Left lung (tissue), 10 donors: ENCODE results near the gene SCLT1. TPM values are rescaled to one million over a fixed set of nuclear protein-coding genes. Genes with fewer than 3 reads are reported as not detected.

ENCODE experiments used
- ATAC-seq: fragments of 200-7000 bp; cut with Tn5 transposase; one replicate; pipeline ENCODE4 v1.9.1; 2020; ENCODE audit warnings: moderate library complexity
- DNase-seq, 4 donors: peaks; one replicate each; pipeline ENCODE4 v3.0.0-alpha.2; 2013 to 2020
- H3K27ac ChIP-seq, 2 donors: fragments of 200-600 bp; sonication (generic) in 1 of 2; one replicate each; pipeline versions ENCODE4 v1.5.0 to v1.8.0; 2020 to 2021
- H3K27me3 ChIP-seq, 2 donors: fragments of 200-600 bp; sonication (generic) in 1 of 2; one replicate each; pipeline versions ENCODE4 v1.5.0 to v1.8.0; 2020 to 2021
- H3K36me3 ChIP-seq, 2 donors: fragments of 200-600 bp; sonication (generic) in 1 of 2; one replicate each; pipeline versions ENCODE4 v1.5.0 to v1.8.0; 2020 to 2021
- H3K4me1 ChIP-seq, 2 donors: fragments of 200-600 bp; one replicate each; pipeline ENCODE4 v1.8.0; 2021
- H3K4me3 ChIP-seq, 2 donors: fragments of 200-600 bp; sonication (generic) in 1 of 2; one replicate each; pipeline versions ENCODE4 v1.5.0 to v1.8.0; 2020 to 2021; ENCODE audit warnings: mild to moderate bottlenecking in 1 of 2
- H3K9me3 ChIP-seq, 2 donors: fragments of 200-600 bp; sonication (generic) in 1 of 2; one replicate each; pipeline versions ENCODE4 v1.5.0 to v1.8.0; 2020 to 2021
- intact Hi-C, 2 donors: fragments of 100-400 bp; cut with DNase I; formaldehyde crosslinking; loops; one replicate each; pipeline versions ENCODE4 v1.11.2 to v1.14.2; 2022
- polyA plus RNA-seq, 6 donors: library from polyadenylated mRNA; unstranded; fragments of 120-200 nt; gene quantifications; one replicate each; pipeline ENCODE4 v1.2.1, GENCODE V29; 2013; ENCODE audit not compliant: insufficient read length in 6 of 6
- total RNA-seq, 2 donors: library from RNA; stranded (reverse); fragmentation: NEBNext Ultra II Directional; extraction: Animal tissue kit (Norgen Biotek cat#: 25700); gene quantifications; one replicate each; pipeline ENCODE4 v1.2.1, GENCODE V29; 2021
- TF ChIP-seq, protein P1 (sequence below), 2 donors: fragments of 200-600 bp; sonication (generic) in 1 of 2; IDR thresholded peaks; one replicate each; pipeline versions ENCODE4 v1.5.0 to v1.8.0; 2021; ENCODE audit warnings: antibody characterized with exemption in 2 of 2
- donor health status: DM: no; HTN: yes; CAD: no.
- donor health status: DM: no; HTN: no; CAD: no.

Gene SCLT1
- total and polyA plus RNA-seq, 8 donors, result 12.4 to 24.1 (median 17.6) TPM

DNA sequence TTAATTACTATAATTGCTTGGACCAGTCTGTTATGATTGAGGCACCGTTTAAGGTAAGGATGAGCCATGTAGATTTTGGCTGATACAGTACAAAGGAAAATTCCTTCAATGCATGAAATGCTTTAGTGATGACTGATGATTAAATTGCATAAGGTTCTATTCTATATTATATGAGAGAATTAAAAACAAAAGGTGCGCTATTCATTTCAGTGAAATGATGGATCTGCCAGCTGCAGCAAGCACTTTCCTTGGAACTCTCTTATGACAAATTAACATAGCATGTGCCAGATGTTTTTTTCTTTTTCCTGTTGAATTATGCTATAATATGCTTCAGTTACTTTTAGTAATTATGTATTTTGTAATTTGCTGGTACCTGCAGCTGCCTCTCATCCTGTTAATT, 185.4 kb downstream of the SCLT1 start:
- peaks cover 0 to 3% of the 10 kb centered on the region in 2 donors for H3K4me1 ChIP-seq
- no peaks in the 10 kb centered on the region for H3K9me3 ChIP-seq
- no peak for ATAC-seq
- TF ChIP-seq, protein P1, sequence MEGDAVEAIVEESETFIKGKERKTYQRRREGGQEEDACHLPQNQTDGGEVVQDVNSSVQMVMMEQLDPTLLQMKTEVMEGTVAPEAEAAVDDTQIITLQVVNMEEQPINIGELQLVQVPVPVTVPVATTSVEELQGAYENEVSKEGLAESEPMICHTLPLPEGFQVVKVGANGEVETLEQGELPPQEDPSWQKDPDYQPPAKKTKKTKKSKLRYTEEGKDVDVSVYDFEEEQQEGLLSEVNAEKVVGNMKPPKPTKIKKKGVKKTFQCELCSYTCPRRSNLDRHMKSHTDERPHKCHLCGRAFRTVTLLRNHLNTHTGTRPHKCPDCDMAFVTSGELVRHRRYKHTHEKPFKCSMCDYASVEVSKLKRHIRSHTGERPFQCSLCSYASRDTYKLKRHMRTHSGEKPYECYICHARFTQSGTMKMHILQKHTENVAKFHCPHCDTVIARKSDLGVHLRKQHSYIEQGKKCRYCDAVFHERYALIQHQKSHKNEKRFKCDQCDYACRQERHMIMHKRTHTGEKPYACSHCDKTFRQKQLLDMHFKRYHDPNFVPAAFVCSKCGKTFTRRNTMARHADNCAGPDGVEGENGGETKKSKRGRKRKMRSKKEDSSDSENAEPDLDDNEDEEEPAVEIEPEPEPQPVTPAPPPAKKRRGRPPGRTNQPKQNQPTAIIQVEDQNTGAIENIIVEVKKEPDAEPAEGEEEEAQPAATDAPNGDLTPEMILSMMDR (IDR thresholded peaks at IDR 0.05), result no peak
- no peaks in the 10 kb centered on the region for H3K36me3 ChIP-seq
- no peak overlapping the region for H3K27ac ChIP-seq
- no peaks in the 10 kb centered on the region for H3K27me3 ChIP-seq
- DNase-seq, result no peak
- intact Hi-C loops, result no loop called here
- no peak overlapping the region for H3K4me3 ChIP-seq

DNA sequence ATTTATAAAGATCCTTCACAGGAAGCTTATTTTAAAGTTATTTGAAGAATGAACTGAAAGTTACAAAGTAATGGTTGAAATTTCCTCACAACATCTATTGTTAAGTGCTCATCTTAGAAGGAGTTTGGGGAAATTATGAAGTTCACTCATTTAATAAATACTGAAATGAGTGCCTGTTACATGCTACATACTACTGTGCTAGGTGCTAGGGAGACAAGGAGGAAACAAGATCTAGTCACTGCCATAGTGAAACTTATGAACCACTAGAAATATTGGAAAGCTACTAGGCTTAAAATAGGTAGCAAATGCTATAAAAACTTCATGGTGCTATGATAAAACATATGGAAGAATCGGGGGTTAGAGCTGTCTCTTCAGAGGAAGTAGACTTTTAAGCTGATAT, 186.8 kb downstream of the SCLT1 start:
- Histone ChIP-seq H3K4me3 (no peak overlapping the region), H3K9me3 (no peaks in the 10 kb centered on the region), H3K36me3 (no peaks in the 10 kb centered on the region), H3K27me3 (no peaks in the 10 kb centered on the region), H3K4me1 (no peaks in the 10 kb centered on the region), H3K27ac (no peak overlapping the region)
- ATAC-seq, result no peak
- DNase-seq, result no peak
- intact Hi-C loops, result no loop called here
- TF ChIP-seq, protein P1 (IDR thresholded peaks at IDR 0.05), result no peak

GRCh38 chr4:128904821-128905220, 188.5 kb downstream of the SCLT1 start:
- ATAC-seq, result no peak
- Histone ChIP-seq H3K36me3 (no peaks in the 10 kb centered on the region), H3K4me1 (no peaks in the 10 kb centered on the region), H3K27me3 (no peaks in the 10 kb centered on the region), H3K27ac (no peak overlapping the region), H3K4me3 (no peak overlapping the region), H3K9me3 (no peaks in the 10 kb centered on the region)
- DNase-seq, result no peak
- TF ChIP-seq, protein P1 (IDR thresholded peaks at IDR 0.05), result no peak
- intact Hi-C loops, result no loop called here

GRCh38 chr4:128880662-128881061, 212.7 kb downstream of the SCLT1 start:
- no peak for DNase-seq

GRCh38 chr4:128879971-128880370, 213.4 kb downstream of the SCLT1 start:
- no peaks in the 10 kb centered on the region for H3K27me3 ChIP-seq
- H3K27ac ChIP-seq, result no peak overlapping the region
- no peaks in the 10 kb centered on the region for H3K9me3 ChIP-seq
- no peaks in the 10 kb centered on the region for H3K36me3 ChIP-seq
- no peak for ATAC-seq
- TF ChIP-seq, protein P1 (IDR thresholded peaks at IDR 0.05), result no peak
- no peaks in the 10 kb centered on the region for H3K4me1 ChIP-seq
- intact Hi-C loops, result no loop called here
- no peak for DNase-seq
- no peak overlapping the region for H3K4me3 ChIP-seq

More at GRCh38 chr4:128880662-128881061, 212.7 kb downstream of the SCLT1 start:
- TF ChIP-seq, protein P1 (IDR thresholded peaks at IDR 0.05), result no peak
- ATAC-seq, result no peak
- no peak overlapping the region for H3K27ac ChIP-seq
- intact Hi-C loops, result no loop called here
- H3K27me3 ChIP-seq, result no peaks in the 10 kb centered on the region
- no peak overlapping the region for H3K4me3 ChIP-seq
- H3K9me3 ChIP-seq, result no peaks in the 10 kb centered on the region
- no peaks in the 10 kb centered on the region for H3K36me3 ChIP-seq
- no peaks in the 10 kb centered on the region for H3K4me1 ChIP-seq
